ENCODE results near the gene NEDD4L.
A peak's percentile ranks its signal among the peaks of the same experiment; 100 is the strongest.

NEDD4L gene

DNA sequence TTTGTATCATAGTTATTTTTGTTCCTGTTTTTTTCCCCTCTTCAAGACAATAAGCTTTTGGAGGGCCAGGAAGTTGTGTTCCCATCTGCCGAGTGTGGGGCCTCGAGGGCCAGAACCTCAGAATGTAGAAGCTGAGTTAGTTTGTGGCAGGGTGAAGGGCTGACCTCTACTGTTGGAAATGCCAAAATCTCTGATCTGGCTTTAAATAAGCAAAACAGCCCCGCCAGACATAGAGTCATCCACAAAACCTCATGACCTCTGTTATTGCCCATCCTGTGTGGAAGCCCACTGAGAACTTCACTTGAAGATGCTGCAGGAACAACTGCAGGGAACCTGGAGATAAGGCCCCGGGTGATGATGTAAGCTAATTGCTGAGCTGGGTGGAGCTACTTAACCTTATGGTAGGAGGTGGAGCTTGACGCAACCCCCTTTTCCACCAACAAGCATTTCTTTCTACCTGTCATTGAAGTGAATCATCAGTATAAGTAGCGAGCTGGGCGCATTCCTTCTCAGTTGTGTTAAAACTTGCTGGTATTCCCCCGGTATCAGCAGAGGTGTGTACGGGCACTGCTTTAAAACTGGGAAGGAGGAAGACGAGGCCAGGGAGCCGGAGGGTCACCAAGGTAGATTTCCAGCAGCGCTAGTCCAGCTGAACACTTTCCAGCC, 177.2 kb downstream of the NEDD4L start:
- ChIA-PET POLR2A (ENCODE audit: low non-redundant PET) (interaction anchor here (0.6 kb wide), 1 partner anchor 19 kb away, joined by 3 read pairs; no protein-coding TSS in a partner anchor), CTCF (no interaction called here)
- TF ChIP-seq, protein P1, sequence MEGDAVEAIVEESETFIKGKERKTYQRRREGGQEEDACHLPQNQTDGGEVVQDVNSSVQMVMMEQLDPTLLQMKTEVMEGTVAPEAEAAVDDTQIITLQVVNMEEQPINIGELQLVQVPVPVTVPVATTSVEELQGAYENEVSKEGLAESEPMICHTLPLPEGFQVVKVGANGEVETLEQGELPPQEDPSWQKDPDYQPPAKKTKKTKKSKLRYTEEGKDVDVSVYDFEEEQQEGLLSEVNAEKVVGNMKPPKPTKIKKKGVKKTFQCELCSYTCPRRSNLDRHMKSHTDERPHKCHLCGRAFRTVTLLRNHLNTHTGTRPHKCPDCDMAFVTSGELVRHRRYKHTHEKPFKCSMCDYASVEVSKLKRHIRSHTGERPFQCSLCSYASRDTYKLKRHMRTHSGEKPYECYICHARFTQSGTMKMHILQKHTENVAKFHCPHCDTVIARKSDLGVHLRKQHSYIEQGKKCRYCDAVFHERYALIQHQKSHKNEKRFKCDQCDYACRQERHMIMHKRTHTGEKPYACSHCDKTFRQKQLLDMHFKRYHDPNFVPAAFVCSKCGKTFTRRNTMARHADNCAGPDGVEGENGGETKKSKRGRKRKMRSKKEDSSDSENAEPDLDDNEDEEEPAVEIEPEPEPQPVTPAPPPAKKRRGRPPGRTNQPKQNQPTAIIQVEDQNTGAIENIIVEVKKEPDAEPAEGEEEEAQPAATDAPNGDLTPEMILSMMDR (conservative IDR thresholded peaks at IDR 0.05; ENCODE audit: low read depth): no peak
- DNase-seq (ENCODE audit: low spot score): peak; percentile 92
- peak overlapping the region; percentile 72 for H3K27ac ChIP-seq

DNA sequence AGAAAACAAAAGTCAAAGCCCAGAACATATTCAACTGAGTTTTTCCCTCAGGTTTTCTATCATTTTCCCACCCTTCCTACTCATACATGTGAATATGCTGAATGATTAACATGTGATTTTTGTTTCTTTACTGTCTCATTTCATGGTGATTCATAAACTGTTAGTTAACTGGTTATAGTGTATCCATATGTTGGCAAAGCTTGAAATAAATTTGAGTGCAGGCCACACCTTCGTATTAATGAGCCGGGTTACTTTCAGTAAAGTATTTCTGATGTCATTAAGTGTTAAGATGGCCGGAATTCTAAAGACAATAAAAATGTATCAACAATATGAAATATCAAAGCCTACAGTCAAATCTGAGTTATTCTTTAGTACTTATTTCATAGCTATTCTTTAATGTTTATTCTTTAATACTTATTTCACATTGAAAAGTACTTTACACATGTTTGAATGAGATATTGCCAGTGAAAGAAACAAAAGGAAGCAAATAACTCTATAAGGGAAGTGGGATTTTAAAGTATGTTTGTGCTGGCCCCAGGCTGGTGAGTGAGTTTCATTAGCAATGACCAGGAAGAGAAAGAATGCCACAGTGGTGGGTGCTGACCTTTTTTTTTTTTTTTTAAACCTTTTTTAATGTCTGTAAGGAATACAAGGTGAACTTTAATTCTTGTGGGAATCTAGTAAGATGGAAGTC, 178.6 kb downstream of the NEDD4L start:
- no peak for DNase-seq (ENCODE audit: low spot score)
- no peak overlapping the region for H3K27ac ChIP-seq
- CTCF ChIA-PET: no interaction called here
- POLR2A ChIA-PET (ENCODE audit: low non-redundant PET): no interaction called here
- TF ChIP-seq, protein P1 (conservative IDR thresholded peaks at IDR 0.05; ENCODE audit: low read depth): no peak

DNA sequence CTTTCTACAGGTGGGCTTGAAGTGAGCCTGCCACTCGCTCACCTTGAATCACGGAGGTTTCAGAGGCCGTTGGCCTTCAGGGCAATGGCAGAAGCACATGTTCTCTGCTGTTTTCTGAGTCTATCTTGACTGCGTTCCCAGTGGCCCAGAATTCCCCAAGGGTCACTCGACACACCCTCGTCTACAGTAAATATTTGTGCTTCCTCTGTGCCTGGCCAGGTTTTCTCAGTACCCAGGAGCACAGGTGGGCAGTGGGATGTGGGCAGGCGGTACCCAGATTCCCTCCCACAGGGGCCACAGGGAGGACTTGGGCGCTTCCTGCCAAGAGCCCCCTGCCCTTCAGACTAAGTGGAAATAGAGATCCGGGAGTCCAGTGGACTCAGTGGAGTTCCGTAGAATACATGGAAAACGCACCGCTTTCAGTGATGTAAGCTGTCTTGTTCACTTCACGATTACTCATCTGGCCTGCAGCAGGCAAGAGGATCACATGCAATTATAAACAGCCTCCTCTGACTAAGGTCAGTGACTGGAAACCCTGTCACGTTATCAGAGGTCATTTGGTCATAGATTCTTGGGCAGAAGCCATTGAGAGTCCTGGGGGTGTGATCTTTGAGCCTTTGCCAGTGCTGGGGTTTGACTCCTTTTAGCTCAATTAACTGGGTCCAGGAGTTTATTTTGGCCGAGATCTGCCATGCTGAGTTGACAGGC, 179.8 kb downstream of the NEDD4L start:
- peak; percentile 61 for DNase-seq (ENCODE audit: low spot score)
- H3K27ac ChIP-seq: peak overlapping the region; percentile 95
- TF ChIP-seq, protein P1 (conservative IDR thresholded peaks at IDR 0.05; ENCODE audit: low read depth): no peak
- CTCF ChIA-PET: no interaction called here
- POLR2A ChIA-PET (ENCODE audit: low non-redundant PET): no interaction called here

DNA sequence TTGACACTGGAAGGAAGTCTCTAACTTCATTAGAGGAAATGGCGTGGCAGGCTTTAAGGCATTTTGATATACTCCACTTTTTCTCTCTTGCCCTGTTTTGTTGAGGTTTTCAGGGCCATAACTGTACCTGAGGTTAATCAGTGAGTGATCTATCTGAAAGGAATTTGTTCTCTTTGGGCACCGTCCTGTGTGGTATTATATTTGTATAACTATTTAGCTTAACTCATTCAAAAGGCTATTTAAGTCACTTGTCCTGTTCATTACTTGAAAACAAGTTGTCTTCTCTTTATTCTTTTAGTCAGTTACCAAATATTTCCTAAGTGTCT, 180.4 kb downstream of the NEDD4L start:
- CTCF ChIA-PET: no interaction called here
- H3K27ac ChIP-seq: peak overlapping the region; percentile 95
- TF ChIP-seq, protein P1 (conservative IDR thresholded peaks at IDR 0.05; ENCODE audit: low read depth): no peak
- POLR2A ChIA-PET (ENCODE audit: low non-redundant PET): no interaction called here
- no peak for DNase-seq (ENCODE audit: low spot score)

DNA sequence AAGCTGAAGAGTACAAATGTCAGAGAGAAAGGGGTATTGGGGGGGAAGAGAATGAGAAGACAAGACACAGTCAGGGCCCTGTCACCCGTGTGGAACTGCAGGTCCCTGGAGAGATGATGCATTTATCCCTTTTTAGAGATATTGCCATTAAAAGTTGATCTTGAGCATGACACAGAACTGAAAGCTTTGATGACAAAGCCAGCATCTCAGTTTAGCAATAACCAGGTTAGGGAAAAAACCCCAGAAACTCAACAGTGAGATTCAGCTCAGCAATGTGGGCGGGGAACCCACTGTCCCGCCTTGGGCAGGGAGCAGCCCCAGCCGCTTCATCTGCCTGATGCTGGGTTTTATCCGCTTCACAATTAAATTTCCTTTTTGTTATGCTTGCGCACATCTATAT, 181.1 kb downstream of the NEDD4L start:
- CTCF ChIA-PET: no interaction called here
- H3K27ac ChIP-seq: peak overlapping the region; percentile 16; the same call in 1 of the 2 replicates
- TF ChIP-seq, protein P1 (conservative IDR thresholded peaks at IDR 0.05; ENCODE audit: low read depth): no peak
- DNase-seq (ENCODE audit: low spot score): no peak
- POLR2A ChIA-PET (ENCODE audit: low non-redundant PET): no interaction called here

DNA sequence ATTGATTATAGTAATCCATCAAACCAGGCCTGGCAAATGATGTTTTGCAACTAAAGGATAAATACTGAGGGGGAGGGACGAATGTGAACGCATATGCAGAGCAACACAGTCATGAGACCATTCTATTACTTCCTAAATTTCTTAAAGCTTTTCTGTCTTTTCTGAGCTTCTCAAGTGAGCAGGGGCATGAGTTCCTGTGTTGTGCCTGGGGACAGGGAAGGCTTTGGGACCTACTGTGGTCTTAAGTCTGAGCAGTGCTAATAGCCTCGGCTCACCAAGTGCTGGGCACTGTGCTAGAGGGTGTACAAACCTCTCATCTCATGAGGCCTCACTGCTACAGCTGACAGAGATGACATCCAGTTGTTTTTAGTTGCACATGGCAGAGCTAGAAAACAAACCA, 182.4 kb downstream of the NEDD4L start:
- H3K27ac ChIP-seq: no peak overlapping the region
- DNase-seq (ENCODE audit: low spot score): no peak
- POLR2A ChIA-PET (ENCODE audit: low non-redundant PET): no interaction called here
- TF ChIP-seq, protein P1 (conservative IDR thresholded peaks at IDR 0.05; ENCODE audit: low read depth): no peak
- CTCF ChIA-PET: interaction anchor here (0.6 kb wide), 1 partner anchor 581 kb away, joined by 5 read pairs; no protein-coding TSS in a partner anchor
